HG03432 (cell line): ENCODE measurements around the gene KSR2.

ENCODE experiments used
- ATAC-seq: cut with Tn5 transposase; IDR thresholded peaks from one replicate; pipeline ENCODE4 v1.9.1; 2021; ENCODE audit warnings: mild to moderate bottlenecking, moderate library complexity; ENCODE audit not compliant: unreplicated experiment

Gene KSR2

GRCh38 chr12:117427211-117427610 lies 541.6 kb downstream of the KSR2 start:
- no peak for ATAC-seq

DNA sequence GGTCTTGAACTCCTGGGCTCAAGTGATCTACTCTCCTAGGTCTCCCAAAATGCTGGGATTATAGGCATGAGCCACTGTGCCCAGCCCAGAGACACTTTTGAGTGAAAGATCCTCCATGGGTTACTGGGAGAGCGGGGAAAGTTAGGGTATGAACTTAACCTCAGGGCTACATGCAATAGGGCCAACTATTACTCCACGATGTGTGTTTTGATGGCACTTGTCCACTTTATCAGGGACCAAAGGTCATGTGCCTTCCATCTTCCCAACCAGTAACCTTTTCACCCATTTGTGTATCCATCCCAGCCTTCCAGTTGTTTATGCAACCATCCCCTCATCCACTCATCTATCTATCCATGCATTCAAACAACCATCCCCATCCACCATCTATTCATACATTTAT lies 546.8 kb downstream of the KSR2 start:
- ATAC-seq = no peak

GRCh38 chr12:117421068-117421752 lies 547.6 kb downstream of the KSR2 start:
- no peak for ATAC-seq

DNA sequence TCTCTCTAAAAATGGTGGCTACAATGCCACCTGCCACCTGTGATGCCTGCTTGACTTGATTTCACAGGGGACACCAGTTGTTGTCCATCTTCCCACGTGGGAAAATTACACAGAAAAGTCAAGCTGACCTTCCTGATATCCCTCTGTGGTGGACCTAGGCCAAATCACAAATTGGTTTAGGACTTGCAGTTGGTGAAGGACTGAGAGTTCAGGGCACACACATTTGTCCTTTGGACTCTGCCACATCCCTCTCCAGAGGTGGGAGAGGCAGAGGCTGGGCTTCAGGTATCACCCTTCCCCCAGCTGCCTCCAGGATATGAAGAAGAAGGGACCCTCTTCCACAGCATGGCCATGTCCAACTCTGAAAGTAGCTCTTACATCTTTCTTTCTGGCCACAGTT lies 551.8 kb downstream of the KSR2 start:
- ATAC-seq = no peak

GRCh38 chr12:117412465-117413188 lies 556.2 kb downstream of the KSR2 start:
- no peak for ATAC-seq

DNA sequence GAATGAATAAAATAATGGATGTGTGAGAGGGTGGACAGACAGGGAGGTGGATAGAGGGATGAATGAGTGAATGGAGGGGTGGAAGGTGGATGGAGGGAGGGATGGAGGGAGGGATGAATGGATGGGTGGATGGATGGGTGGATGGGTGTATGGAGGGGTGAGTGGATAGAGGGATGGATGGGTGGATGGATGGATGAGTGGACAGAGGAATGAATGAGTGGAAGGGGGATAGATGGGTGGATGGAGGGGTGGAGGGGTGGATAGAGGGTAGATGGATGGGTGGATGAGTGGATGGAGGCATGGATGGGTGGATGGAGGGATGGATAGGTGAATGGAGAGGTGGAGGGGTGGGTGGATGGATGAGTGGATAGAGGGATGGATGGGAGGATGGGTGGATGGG lies 559.5 kb downstream of the KSR2 start:
- ATAC-seq = no peak

- no peak for ATAC-seq
These were observed 560.5 kb downstream of the KSR2 start for GRCh38 chr12:117408161-117408791.

DNA sequence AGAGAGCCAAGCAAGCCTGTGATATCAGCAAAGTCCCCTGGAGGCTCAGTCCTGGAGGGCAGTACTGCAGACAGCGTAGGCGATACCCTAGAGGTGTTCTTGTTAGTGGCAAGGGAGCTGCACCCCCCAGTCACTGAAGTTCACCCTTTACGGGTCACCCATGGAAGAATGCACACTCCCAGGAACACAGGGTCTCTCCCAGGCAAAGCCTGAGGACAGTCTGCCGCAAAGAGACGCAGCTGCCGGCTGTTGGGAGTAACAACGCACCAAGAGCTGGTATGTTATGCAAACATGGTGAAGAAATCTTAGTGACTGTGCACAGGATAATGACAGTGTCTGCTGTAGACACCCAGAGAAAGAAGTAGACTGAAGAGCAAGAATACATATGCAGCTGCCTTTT lies 563.9 kb downstream of the KSR2 start:
- ATAC-seq = no peak

DNA sequence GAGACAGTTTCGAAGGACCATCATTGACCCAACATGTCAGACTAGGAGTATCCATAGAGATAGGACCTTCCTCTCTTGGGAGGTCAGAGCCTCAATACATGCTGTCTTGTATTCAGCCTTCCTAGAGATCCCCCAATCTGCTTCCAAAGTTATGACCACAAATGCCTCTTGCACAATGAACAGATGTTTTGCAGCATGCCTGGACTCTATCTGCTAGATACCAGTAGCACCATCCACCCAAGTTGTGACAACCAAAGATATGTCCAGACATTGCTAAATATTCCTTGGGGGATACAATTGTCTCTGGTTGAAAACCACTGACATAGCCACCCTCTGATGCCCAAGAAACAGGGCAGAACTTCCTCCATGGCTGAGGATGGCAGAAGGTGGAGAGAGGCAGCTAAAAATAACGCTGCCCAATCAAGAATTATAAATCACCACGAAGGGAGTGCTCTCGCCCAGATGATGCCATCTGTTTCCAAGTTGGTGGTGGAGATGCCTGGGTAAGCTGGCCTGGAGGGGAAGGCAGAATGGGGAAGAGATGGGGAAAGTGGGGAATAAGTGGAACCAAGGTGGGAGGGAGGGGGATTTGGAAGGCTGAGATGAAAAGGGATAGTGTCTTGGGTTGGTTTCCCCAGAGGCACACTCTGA lies 564.5 kb downstream of the KSR2 start:
- ATAC-seq = no peak

GRCh38 chr12:117403586-117404139 lies 565.1 kb downstream of the KSR2 start:
- no peak for ATAC-seq
